ENCODE measurements around the gene PARP11. TPM values are rescaled to one million over a fixed set of nuclear protein-coding genes. Genes with fewer than 3 reads are reported as not detected.

PARP11 gene
- total RNA-seq, 1 experiment from 2014 or later = 5.2 TPM

DNA sequence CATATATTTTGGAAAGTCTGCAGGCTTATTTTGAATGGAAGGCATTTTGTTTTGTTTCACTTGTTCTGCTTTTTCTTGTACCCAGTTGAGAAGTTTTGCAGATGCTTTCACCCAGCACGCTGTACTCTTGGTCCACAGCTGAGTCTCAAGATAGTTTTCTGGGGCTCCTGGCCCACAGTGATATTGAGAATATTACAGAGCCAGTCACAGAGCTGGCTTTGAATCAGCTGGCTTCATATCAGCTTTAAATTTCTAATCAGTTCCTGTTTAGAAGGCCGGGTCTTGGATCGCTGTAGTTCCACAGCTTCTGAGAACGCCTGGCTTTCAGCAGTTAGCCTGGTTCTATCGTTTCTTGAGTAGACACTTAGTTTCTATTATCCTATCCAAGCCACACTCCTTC is 32.5 kb upstream of the PARP11 start:
- BruUV-seq (replicated peaks) = no TSS peak
- CTCF ChIA-PET = no interaction called here
- no peak for DNase-seq
- TF ChIP-seq, protein P1, sequence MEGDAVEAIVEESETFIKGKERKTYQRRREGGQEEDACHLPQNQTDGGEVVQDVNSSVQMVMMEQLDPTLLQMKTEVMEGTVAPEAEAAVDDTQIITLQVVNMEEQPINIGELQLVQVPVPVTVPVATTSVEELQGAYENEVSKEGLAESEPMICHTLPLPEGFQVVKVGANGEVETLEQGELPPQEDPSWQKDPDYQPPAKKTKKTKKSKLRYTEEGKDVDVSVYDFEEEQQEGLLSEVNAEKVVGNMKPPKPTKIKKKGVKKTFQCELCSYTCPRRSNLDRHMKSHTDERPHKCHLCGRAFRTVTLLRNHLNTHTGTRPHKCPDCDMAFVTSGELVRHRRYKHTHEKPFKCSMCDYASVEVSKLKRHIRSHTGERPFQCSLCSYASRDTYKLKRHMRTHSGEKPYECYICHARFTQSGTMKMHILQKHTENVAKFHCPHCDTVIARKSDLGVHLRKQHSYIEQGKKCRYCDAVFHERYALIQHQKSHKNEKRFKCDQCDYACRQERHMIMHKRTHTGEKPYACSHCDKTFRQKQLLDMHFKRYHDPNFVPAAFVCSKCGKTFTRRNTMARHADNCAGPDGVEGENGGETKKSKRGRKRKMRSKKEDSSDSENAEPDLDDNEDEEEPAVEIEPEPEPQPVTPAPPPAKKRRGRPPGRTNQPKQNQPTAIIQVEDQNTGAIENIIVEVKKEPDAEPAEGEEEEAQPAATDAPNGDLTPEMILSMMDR (IDR thresholded peaks at IDR 0.05; ENCODE audit: unreplicated experiment) = no peak
- intact Hi-C loops (cut with micrococcal nuclease; ENCODE audit: unreplicated experiment) = no loop called here
- no peak overlapping the region for H3K27ac Mint-ChIP-seq (ENCODE audit: unreplicated experiment)
- H3K36me3 Mint-ChIP-seq (ENCODE audit: insufficient read depth, unreplicated experiment) = no peaks in the 10 kb centered on the region
- no peaks in the 10 kb centered on the region for H3K9me3 Mint-ChIP-seq (ENCODE audit: low read depth, unreplicated experiment)
- H3K4me3 Mint-ChIP-seq (ENCODE audit: low read depth, unreplicated experiment) = no peak overlapping the region
- H3K27me3 Mint-ChIP-seq (ENCODE audit: unreplicated experiment) = peaks cover 54% of the 10 kb centered on the region
- no peaks in the 10 kb centered on the region for H3K4me1 Mint-ChIP-seq (ENCODE audit: low read depth, unreplicated experiment)

- BruUV-seq (replicated peaks) = no TSS peak
- intact Hi-C loops (cut with micrococcal nuclease; ENCODE audit: unreplicated experiment) = no loop called here
- DNase-seq = no peak
- peaks cover 60% of the 10 kb centered on the region for H3K27me3 Mint-ChIP-seq (ENCODE audit: unreplicated experiment)
- H3K4me3 Mint-ChIP-seq (ENCODE audit: low read depth, unreplicated experiment) = no peak overlapping the region
- TF ChIP-seq, protein P1 (IDR thresholded peaks at IDR 0.05; ENCODE audit: unreplicated experiment) = no peak
- H3K36me3 Mint-ChIP-seq (ENCODE audit: insufficient read depth, unreplicated experiment) = no peaks in the 10 kb centered on the region
- no peak overlapping the region for H3K27ac Mint-ChIP-seq (ENCODE audit: unreplicated experiment)
- H3K9me3 Mint-ChIP-seq (ENCODE audit: low read depth, unreplicated experiment) = no peaks in the 10 kb centered on the region
- no peaks in the 10 kb centered on the region for H3K4me1 Mint-ChIP-seq (ENCODE audit: low read depth, unreplicated experiment)
- CTCF ChIA-PET = no interaction called here
Measured at GRCh38 chr12:3904999-3905398, 31.8 kb upstream of the PARP11 start.

GRCh38 chr12:3902921-3903320 is 29.7 kb upstream of the PARP11 start:
- intact Hi-C loops (cut with micrococcal nuclease; ENCODE audit: unreplicated experiment) = no loop called here
- no peak overlapping the region for H3K4me3 Mint-ChIP-seq (ENCODE audit: low read depth, unreplicated experiment)
- no peak for DNase-seq
- BruUV-seq (replicated peaks) = no TSS peak
- TF ChIP-seq, protein P1 (IDR thresholded peaks at IDR 0.05; ENCODE audit: unreplicated experiment) = no peak
- no peaks in the 10 kb centered on the region for H3K9me3 Mint-ChIP-seq (ENCODE audit: low read depth, unreplicated experiment)
- no peaks in the 10 kb centered on the region for H3K4me1 Mint-ChIP-seq (ENCODE audit: low read depth, unreplicated experiment)
- no peaks in the 10 kb centered on the region for H3K36me3 Mint-ChIP-seq (ENCODE audit: insufficient read depth, unreplicated experiment)
- CTCF ChIA-PET = no interaction called here
- H3K27me3 Mint-ChIP-seq (ENCODE audit: unreplicated experiment) = peaks cover 74% of the 10 kb centered on the region
- no peak overlapping the region for H3K27ac Mint-ChIP-seq (ENCODE audit: unreplicated experiment)

DNA sequence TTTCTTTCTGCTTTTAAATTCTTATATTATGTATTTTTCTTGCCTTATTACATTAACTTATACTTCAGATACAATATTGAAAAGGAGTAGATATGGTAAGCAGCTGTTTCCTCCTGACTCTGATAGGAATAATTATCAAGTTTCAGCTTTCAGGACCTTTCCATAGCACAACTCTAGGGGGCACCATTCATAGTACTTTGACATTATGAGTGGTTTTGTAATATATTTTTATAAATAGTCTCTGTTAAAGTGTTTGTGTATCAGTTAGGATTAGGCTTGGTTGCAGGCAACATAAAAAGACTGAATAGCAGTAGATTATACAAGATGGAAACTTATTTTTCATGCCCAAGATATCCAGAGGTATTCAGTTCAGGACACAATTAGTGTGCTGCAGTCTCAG is 27.9 kb upstream of the PARP11 start:
- Mint-ChIP-seq H3K4me3 (ENCODE audit: low read depth, unreplicated experiment) (no peak overlapping the region), H3K36me3 (ENCODE audit: insufficient read depth, unreplicated experiment) (no peaks in the 10 kb centered on the region), H3K9me3 (ENCODE audit: low read depth, unreplicated experiment) (no peaks in the 10 kb centered on the region), H3K27me3 (ENCODE audit: unreplicated experiment) (peaks cover 78% of the 10 kb centered on the region), H3K4me1 (ENCODE audit: low read depth, unreplicated experiment) (no peaks in the 10 kb centered on the region), H3K27ac (ENCODE audit: unreplicated experiment) (no peak overlapping the region)
- CTCF ChIA-PET = no interaction called here
- TF ChIP-seq, protein P1 (IDR thresholded peaks at IDR 0.05; ENCODE audit: unreplicated experiment) = no peak
- no peak for DNase-seq
- intact Hi-C loops (cut with micrococcal nuclease; ENCODE audit: unreplicated experiment) = no loop called here
- BruUV-seq (replicated peaks) = no TSS peak

- Mint-ChIP-seq H3K27ac (ENCODE audit: unreplicated experiment) (no peak overlapping the region), H3K4me3 (ENCODE audit: low read depth, unreplicated experiment) (no peak overlapping the region), H3K4me1 (ENCODE audit: low read depth, unreplicated experiment) (no peaks in the 10 kb centered on the region), H3K27me3 (ENCODE audit: unreplicated experiment) (peaks cover 63% of the 10 kb centered on the region), H3K36me3 (ENCODE audit: insufficient read depth, unreplicated experiment) (no peaks in the 10 kb centered on the region), H3K9me3 (ENCODE audit: low read depth, unreplicated experiment) (no peaks in the 10 kb centered on the region)
- BruUV-seq (replicated peaks) = no TSS peak
- CTCF ChIA-PET = no interaction called here
- TF ChIP-seq, protein P1 (IDR thresholded peaks at IDR 0.05; ENCODE audit: unreplicated experiment) = no peak
- DNase-seq = no peak
- intact Hi-C loops (cut with micrococcal nuclease; ENCODE audit: unreplicated experiment) = no loop called here
Measured at GRCh38 chr12:3898756-3899155, 25.6 kb upstream of the PARP11 start.

All from Calu3 (cell line).